Ishikawa (cell line): ENCODE data around the gene COL18A1.

Source experiments
- CEBPB ChIP-seq: IDR thresholded peaks from 2 replicates; pipeline ENCODE4 v1.6.1; 2012
- CREB1 ChIP-seq: IDR thresholded peaks from 2 replicates; pipeline ENCODE4 v1.6.1; 2012; ENCODE audit warnings: low read depth
- EGR1 ChIP-seq: IDR thresholded peaks from 2 replicates; pipeline ENCODE4 v1.6.1; 2012
- EP300 ChIP-seq: IDR thresholded peaks from 2 replicates; pipeline ENCODE4 v1.6.1; 2012; ENCODE audit warnings: borderline replicate concordance
- FOXM1 ChIP-seq: IDR thresholded peaks from 2 replicates; pipeline ENCODE4 v1.6.1; 2012; ENCODE audit warnings: low read depth, borderline replicate concordance
- MAX ChIP-seq: IDR thresholded peaks from 2 replicates; pipeline ENCODE4 v1.6.1; 2012
- NFIC ChIP-seq: IDR thresholded peaks from 2 replicates; pipeline ENCODE4 v1.6.1; 2012
- RAD21 ChIP-seq: IDR thresholded peaks from 2 replicates; pipeline ENCODE4 v1.6.1; 2012; ENCODE audit warnings: low read depth
- REST ChIP-seq: IDR thresholded peaks from 2 replicates; pipeline ENCODE4 v1.6.1; 2012; ENCODE audit warnings: low read depth, mild to moderate bottlenecking
- TAF1 ChIP-seq: IDR thresholded peaks from 2 replicates; pipeline ENCODE4 v1.6.1; 2012; ENCODE audit warnings: low read depth, mild to moderate bottlenecking
- TCF12 ChIP-seq: IDR thresholded peaks from 2 replicates; pipeline ENCODE4 v1.6.1; 2012; ENCODE audit warnings: low read depth
- TEAD4 ChIP-seq: IDR thresholded peaks from 2 replicates; pipeline ENCODE4 v1.6.1; 2012
- USF1 ChIP-seq: IDR thresholded peaks from 2 replicates; pipeline ENCODE4 v1.6.1; 2012
- YY1 ChIP-seq: IDR thresholded peaks from 2 replicates; pipeline ENCODE4 v1.6.1; 2012; ENCODE audit warnings: low read depth
- ZBTB7A ChIP-seq: IDR thresholded peaks from 2 replicates; pipeline ENCODE4 v1.6.1; 2012; ENCODE audit warnings: low read depth

The COL18A1 gene

GRCh38 chr21:45511007-45511406 lies 106.0 kb downstream of the COL18A1 start:
- no peak for TF ChIP-seq TEAD4
- TF ChIP-seq YY1: no peak
- no peak for TF ChIP-seq EGR1
- TF ChIP-seq ZBTB7A: no peak
- TF ChIP-seq TCF12: no peak
- no peak for TF ChIP-seq FOXM1

GRCh38 chr21:45511661-45512431 lies 106.9 kb downstream of the COL18A1 start:
- TF ChIP-seq TAF1 (no peak), EP300 (peak; percentile 17; the same call in 1 of the 2 replicates)

GRCh38 chr21:45512626-45513002 lies 107.6 kb downstream of the COL18A1 start:
- TF ChIP-seq CEBPB (no peak), ZBTB7A (no peak), REST (no peak), MAX (no peak), EGR1 (no peak), CREB1 (no peak), EP300 (no peak), FOXM1 (no peak), USF1 (no peak), TEAD4 (no peak), TCF12 (no peak), RAD21 (no peak), NFIC (no peak), TAF1 (no peak), YY1 (no peak)

- TF ChIP-seq MAX (peak; percentile 85), TCF12 (peak; percentile 64), REST (no peak), NFIC (peak; percentile 74), YY1 (no peak), TEAD4 (peak; percentile 66), CREB1 (no peak)
Measured at GRCh38 chr21:45513003-45513717, 108.2 kb downstream of the COL18A1 start.

GRCh38 chr21:45513741-45514310 lies 108.9 kb downstream of the COL18A1 start:
- TF ChIP-seq RAD21 (no peak), USF1 (no peak), TEAD4 (no peak), TAF1 (no peak), ZBTB7A (no peak), FOXM1 (no peak), YY1 (no peak), EGR1 (no peak), CREB1 (no peak), REST (no peak), TCF12 (no peak), EP300 (no peak), MAX (no peak), CEBPB (no peak), NFIC (no peak)
